Right kidney (tissue), 9 donors: ENCODE measurements around the gene UGT2A3.
"Not testable (repeated sequence)": the region's sequence is repeated elsewhere in the genome, so short reads cannot be mapped to it uniquely, and the experiment has no call there.

Experiments
- DNase-seq: peaks from one replicate; pipeline ENCODE4 v3.0.0-alpha.2; 2016
- long read RNA-seq, 8 donors: transcript quantifications; one replicate each; lab custom pipeline, GENCODE V29; 2026

The UGT2A3 gene
- long read RNA-seq, donor 1, transcript UGT2A3-201 (6 exons, 2,965 nt): major isoform, 35 of 35 reads
- long read RNA-seq, donor 1, partial matches to known transcripts: 0 of 35 reads
- long read RNA-seq, donor 1, other reads (novel, unspliced or antisense): 0 of 35 reads
- long read RNA-seq, donor 2, transcript UGT2A3-201 (6 exons, 2,965 nt): major isoform, 26 of 34 reads
- long read RNA-seq, donor 2, partial matches to known transcripts: 8 of 34 reads
- long read RNA-seq, donor 2, other reads (novel, unspliced or antisense): 0 of 34 reads
- long read RNA-seq, donor 3, transcript UGT2A3-201 (6 exons, 2,965 nt): major isoform, 8 of 15 reads
- long read RNA-seq, donor 3, partial matches to known transcripts: 0 of 15 reads
- long read RNA-seq, donor 3, other reads (novel, unspliced or antisense): 7 of 15 reads
- long read RNA-seq, donor 4, transcript UGT2A3-201 (6 exons, 2,965 nt): major isoform, 12 of 12 reads
- long read RNA-seq, donor 4, partial matches to known transcripts: 0 of 12 reads
- long read RNA-seq, donor 4, other reads (novel, unspliced or antisense): 0 of 12 reads
- long read RNA-seq, donor 5, transcript UGT2A3-201 (6 exons, 2,965 nt): major isoform, 12 of 55 reads
- long read RNA-seq, donor 5, partial matches to known transcripts: 43 of 55 reads
- long read RNA-seq, donor 5, other reads (novel, unspliced or antisense): 0 of 55 reads
- long read RNA-seq, donor 6, transcript UGT2A3-201 (6 exons, 2,965 nt): major isoform, 8 of 14 reads
- long read RNA-seq, donor 6, partial matches to known transcripts: 6 of 14 reads
- long read RNA-seq, donor 6, other reads (novel, unspliced or antisense): 0 of 14 reads
- long read RNA-seq, donor 7, transcript UGT2A3-201 (6 exons, 2,965 nt): major isoform, 28 of 101 reads
- long read RNA-seq, donor 7, partial matches to known transcripts: 52 of 101 reads
- long read RNA-seq, donor 7, other reads (novel, unspliced or antisense): 21 of 101 reads
- long read RNA-seq, donor 8, transcript UGT2A3-201 (6 exons, 2,965 nt): major isoform, 14 of 44 reads
- long read RNA-seq, donor 8, partial matches to known transcripts: 30 of 44 reads
- long read RNA-seq, donor 8, other reads (novel, unspliced or antisense): 0 of 44 reads

DNA sequence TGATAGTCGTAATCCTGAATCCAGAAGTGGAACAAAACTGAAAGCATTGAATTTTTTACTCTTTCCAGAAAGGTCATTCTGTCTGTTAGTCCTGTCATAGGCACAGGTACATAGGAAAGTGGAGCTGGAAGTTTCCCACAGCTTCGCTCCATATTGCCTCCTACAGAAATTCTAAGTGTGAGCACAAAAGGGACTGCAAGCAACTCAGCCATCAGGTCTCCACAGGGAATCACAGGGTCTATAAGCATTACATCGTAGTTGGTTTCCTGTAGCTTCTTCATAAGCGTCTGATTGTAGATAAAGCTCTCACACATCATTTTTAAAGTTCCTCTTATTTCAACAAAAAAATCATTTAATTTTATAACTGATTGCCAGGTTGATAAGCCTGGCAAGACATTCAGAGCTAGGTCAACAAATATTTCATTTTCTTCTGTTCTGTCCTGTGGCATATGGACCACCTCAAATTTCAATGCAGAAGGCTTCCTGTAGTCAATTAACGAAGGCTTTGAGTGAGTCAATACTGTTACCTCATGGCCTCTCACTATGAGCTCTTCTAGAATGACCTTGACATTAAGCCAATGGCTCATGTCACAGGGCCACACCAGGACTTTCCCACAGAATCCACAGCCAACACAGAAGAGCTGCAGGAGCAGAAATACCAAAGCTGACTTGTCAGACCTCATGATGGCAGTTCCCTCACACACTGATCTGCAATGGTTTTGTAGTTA lies at the start of gene UGT2A3:
Gene UGT2A3, minus strand, starts transcription at position 727 of the 728 bp plus-strand sequence. Its CDS starts 44 bp downstream, at position 683.
- DNase-seq: no peak

DNA sequence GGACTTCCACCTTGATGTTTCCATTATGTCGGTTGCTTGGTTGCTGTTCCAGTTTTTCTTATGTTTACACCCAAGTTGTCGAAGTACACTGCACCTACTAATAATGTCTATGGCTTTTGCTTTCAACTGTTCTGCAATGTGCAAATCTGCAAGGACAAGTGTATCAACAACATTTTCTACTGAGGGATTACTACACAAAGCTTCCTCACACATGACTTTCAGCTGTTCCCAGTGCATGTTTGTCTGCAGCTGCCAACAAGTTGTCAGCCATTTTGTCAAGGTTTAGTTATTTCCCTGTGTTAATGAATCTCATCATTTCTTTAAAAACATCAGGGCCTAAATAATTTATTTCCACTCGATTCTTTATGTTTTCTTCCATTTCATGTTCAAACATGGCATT lies 45.4 kb upstream of the UGT2A3 start:
- DNase-seq: no peak

DNA sequence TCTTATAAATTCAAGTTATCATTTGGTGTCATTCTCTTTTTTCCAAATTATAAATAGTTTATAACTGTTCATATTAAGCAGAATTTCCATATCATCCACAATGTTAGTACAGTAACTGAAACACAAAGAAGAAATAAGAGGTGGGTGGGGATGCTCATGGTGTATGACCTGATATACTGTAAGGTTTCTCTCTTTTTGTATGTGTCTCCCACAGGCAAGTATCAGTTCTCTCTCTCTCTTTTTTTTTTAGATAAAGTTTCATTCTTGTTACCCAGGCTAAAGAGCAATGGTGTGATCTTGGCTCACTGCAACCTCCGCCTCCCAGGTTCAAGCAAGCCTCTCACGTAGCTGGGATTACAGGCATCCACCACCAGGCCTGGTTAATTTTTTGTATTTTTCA lies 43.7 kb upstream of the UGT2A3 start:
- no peak for DNase-seq

DNA sequence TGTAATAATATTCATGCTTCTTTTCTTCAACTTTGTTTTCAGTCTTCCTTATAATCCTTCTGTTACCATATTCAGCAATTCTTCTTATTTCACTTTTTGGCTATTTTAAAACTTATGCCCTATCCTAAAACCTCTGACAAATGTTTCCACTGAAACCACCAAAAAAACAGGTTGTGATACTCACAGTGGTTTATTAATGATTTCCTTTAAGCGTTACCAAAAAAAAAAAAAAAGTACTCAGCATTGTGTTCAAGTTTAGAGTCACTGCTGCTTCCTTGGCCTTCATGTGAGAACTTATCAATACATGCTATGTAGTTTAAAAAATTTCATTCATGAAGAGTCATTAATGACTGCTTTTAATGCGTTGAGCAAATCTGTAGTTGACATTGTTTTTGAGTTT lies 35.4 kb upstream of the UGT2A3 start:
- DNase-seq: no peak

DNA sequence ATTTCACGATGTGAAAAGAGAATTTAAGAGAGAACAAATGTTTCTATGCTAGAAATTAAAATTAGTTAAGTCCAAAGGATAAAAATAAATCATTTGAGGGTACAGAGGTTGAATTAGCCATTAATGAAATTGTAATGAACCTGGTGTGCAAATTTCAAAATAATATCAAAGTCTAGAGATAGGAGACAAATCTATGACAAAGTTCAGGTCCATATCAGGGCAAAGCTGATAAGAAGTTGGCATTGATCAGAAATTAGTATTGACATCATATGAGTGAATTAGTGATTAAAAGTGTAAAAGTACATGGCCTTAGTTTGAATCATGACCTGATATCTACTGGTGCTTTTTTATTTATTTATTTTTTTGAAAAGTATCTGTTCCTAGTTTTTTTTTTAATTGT lies 33.8 kb upstream of the UGT2A3 start:
- no peak for DNase-seq

DNA sequence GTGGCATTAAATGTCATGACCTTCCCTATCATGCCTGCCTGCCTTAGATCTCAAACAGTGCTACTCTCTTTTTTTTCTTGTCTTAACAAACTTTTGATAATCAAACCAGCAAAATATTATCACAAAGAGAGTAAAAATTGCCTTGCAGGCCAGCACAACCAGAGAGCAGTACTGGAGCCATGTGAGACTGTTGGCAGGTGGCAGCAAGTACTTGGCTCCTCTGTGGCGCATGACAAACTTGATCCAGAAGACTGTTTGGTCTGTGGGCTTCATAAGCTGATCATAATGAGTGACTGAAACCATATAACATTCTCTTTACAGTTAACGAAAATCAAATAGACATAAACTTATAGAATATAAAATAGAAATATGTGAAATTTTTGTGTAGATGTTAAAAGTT lies 33.3 kb upstream of the UGT2A3 start:
- DNase-seq: no peak

DNA sequence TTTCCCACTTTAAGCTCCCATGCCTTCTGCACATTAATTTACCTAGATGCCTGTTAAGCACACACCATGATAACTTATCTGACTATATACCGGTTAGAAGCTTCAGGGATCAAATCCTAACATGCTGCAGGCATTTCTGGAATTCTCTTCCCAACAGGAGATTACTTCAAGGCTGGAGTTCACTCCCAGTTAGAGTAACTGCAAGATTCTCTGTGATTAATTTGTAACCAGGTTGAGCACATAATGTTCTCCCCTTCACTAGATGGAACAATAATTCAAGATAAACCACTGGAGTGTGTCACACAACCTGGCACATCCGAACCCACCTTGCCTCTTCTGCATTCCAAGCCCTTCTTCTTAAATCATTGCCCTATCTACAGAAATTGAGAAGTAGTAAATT lies 11.8 kb upstream of the UGT2A3 start:
- DNase-seq: no peak

DNA sequence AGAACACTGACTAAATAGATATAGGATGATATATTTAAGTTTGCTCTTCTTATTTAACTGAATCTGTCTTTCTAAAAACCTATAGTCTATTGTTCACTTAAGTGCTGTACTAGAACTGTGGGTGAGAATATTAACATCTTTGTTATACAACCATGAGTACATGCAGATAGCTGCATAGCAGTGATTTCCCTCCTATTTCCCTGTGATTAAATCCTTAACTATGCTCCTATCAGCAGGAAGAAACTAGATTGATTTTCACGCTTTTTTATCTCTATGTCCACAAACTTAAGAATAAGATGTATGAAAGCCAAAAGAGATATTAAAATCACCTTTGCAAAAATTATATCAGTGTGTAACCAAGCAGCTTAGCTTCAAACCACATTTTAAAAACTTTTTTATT lies 11.3 kb upstream of the UGT2A3 start:
- no peak for DNase-seq

DNA sequence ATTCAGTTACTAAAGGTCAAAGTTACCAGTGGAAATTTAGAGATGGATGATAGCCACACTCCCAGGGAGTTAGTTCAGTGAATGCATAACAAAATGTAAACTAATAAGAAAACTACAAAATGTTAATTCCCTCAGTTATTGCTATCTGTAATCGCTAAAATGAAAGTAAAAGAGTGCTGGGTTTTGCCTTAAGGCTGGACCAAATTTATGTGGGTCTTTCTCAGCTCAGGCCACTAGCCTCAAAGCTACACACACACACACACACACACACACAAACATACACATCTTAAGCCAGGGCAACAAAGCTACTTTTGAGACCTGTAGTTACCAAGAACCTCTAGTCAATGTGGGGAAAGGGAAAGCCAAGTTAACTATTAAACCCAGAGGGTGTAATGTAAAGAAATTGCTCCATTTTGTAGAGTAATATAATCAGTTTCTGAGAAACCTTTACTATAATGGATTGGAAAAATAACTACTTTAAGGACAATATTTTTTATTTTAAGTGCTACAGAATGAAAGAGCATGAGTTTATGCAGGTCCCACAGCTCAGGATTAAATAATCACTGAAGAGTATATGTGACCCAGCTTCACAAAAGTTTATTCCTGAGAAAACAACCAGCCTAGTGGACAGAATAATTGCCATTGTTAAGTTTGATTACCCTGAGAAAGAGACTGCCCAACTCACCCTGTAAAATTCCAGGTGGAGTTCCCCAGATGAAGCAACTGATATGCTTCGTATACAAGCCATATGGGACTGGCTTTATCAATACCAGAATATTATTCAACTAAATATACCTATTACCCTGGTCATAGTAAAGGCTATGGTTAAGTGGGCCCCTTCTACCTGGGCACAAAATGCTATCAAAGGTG lies 8.9 kb upstream of the UGT2A3 start:
- no peak for DNase-seq

DNA sequence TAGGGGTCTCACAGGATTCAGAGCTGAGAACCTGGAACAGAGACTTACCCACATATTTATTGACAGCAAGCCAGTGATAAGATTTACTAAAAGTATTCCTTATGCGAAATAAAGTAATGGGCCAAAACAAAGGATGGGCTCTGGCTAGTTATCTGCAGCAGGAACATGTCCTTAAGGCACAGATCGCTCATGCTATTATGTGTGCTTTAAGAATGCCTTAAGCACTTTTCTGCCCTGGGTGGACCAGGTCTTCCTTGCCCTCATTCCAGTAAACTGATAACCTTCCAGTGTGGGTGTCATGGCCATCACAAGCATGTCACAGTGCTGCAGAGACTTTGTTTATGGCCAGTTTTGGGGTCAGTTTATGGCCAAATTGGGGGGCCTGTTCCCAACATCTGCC lies 7.5 kb upstream of the UGT2A3 start:
- DNase-seq: not testable (repeated sequence)

DNA sequence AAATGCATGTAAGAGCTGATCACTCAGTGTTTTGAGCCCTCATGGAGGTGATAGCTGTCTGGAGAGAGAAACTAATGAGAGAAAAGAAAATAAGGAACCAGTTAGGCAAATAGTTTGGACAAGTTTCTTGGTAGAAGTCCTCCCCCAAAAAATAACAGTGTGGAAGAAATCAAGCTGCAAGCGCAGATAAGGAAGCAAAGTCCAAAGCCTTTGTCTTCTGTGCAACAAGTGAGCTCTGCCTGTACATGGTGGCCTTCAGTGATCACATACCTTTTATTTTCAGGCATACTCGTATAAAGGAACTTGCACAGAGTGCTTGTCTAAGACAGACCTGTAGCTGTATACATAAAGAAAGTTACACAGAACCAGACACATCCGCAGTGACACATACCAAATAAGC lies 2.5 kb upstream of the UGT2A3 start:
- DNase-seq: no peak

DNA sequence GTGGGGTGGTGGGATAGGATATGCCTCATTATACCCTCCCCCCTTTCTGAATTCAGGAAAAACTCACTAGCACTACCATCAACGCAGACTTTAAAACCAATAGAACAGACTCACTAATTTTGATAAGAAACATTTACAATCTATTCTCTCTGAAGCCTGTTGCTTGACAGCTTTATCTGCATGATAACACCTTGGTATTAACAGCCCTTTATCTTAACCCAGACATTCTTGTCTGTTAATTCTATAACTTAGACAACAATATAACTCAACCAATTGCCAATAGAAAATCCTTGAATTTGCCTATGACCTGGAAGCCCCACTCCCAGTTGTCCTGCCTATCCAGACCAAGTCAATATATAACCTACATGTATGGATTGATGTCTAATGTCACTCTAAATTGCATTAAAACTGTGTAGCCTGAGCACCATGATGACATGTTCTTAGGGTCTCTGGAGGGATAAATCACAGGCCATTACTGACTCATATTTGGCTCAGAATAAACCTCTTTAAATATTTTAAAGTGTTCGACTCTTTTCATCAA lies 1.5 kb upstream of the UGT2A3 start:
- DNase-seq: no peak

DNA sequence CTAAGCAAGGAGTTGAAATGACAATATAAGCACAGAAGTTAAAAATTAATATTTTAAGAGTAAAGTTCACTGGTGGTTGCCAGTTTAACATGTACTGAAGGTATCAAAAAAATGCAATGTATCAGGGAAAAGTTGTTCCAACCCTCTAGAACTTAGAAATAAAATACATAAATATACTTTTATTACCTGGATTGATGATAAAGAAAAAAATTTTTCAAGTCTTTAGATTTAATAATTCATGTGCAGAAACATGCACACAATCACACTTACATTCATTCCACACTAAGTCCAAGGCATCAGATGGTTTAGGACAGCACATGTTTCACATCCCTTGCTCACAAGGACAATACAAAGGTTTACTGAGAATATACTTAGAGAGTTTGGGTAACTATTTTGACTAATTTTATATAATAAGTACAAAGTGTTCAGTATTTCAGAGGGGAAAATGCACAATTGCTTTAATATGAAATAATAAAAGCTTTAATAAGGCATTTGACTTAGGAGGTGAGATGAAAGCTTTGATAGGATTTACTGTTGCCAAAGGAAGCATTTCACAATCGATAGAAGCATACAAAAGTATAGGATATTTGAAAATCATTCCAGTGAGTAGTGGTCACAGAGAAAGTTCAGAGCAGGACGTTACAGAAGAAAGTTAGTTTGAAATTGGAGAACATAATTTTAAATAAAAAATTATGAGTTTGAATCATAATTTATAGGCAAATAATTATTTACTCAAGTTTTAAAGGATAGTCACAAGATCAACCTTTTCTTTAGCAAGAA lies 392 bp upstream of the UGT2A3 start:
- DNase-seq: no peak

DNA sequence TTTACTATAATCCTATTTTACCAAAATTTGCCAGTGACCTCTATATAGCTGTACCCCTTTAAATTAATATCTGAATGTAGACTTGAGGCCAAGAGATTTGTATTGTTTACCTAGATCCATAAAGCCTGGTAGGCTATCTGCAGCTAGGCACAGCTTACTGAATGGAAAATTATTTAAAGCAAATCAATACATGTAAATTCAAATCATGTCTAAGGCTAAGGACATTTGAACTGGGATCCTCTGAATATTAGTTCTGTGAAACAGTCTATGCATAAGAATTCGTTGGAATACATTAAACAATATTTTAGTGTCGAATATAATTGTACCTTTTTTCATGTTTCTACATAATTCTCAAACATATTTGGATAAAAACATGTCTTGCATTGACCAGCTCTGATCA lies 1.6 kb downstream of the UGT2A3 start:
- no peak for DNase-seq

DNA sequence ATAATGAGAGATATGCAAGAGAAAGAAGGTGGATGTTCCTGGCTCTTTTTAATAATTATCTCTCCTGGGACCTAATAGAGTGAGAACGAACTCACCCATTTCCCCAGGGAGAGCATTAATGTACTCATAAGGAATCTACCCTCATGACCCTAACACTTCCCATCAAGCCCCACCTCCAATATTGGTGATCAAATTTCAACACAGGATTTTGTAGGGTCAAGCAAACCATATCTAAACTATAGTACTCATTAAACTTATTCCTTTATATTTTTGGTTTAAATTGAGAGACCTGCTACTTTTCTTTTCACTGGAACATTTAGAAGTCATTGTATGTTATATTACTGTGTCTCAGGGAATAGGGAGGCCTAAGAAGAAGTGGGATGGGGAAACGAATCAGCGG lies 2.6 kb downstream of the UGT2A3 start:
- no peak for DNase-seq

DNA sequence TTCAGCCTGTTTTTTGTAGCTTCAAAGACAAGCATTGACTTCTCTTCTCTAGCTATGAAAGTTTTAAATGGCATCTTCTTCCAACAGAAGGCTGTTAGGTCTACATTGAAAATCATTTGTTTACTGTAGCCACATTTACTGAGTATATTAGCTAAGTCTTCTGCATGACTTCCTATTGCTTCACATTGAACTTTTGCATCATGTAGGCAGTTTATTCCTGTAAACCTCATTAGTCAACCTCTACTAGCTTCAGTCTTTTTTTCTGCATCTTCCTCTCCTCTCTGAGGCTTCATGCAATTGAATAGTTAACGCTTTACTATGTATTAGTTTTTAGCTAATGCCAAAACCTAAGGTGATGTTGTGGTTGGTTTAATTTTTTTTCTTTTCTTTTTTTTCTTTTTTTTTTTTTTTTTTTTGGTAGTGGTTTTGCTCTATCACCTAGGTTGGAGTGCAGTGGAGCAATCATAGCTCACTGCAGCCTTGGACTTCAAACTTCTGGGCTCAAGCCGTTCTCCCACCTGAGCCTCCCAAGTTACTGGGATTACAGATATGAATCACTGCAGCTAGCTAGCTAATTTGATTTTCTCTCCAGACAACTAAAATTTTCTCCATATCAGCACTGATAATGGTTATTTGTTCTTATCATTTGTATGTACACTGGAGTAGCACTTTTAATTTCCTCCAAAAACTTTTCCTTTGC lies 3.4 kb downstream of the UGT2A3 start:
- DNase-seq: no peak

DNA sequence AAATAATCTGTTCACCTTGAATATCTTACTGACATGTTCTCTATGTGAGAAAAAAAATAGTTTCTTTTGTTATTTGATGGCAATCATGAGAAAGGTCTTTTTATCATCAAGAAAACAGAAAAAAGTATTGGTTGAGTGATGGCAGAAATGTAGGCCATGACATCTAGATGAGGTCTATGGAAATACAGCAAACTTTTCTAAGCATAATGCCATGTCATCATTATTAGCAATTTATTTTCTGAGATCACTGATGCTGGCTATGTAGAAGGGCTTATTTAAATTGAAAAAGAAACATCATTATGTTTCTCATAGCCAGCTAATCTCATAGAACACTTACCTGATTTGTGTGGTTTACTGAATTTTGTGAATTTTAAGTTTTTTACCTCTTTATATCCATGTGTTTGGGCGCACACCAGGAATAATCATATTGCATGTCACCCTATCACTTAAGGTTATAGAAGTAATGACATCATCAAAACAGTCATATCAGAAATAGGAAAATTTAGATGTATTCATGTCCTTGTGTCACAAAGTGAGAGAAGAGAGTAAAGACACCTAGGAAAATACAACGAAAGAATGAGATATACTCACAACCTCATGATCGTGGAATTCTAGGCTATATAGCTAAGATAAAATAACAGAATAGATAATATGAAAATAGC lies 22.4 kb downstream of the UGT2A3 start:
- DNase-seq: no peak

DNA sequence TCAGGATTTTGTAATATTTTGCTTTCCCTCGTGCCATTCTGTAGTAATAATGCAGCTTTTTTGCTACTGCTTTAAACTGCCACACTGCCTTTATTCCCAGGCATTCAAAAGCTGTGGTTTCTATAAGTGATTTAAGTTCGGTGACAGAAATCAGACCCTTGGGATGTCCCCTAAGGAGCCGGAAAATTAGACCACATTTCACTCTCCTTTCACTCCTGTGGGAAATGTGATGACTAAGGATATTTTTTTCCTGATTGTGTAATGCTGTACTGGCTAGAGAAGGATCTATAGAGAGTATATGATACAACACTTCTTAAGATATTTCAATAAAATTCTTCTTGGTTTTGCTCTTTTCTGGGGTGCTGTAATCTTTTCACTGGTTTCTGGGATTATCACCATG lies 24.4 kb downstream of the UGT2A3 start:
- no peak for DNase-seq

DNA sequence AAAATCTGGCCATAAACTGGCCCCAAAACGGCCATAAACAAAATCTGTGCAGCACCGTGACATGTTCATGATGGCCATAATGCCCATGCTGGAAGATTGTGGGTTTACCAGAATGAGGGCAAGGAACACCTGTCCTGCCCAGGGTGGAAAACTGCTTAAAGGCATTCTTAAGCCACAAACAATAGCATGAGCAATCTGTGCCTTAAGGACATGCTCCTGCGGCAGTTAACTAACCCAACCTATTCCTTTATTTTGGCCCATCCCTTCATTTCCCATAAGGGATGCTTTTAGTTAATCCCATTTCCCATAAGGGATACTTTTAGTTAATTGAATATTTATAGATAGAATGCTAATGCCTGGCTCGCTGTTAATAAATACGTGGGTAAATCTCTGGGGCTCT lies 29.4 kb downstream of the UGT2A3 start:
- not testable (repeated sequence) for DNase-seq
